ENCODE data around the gene GRIA1.

DNA sequence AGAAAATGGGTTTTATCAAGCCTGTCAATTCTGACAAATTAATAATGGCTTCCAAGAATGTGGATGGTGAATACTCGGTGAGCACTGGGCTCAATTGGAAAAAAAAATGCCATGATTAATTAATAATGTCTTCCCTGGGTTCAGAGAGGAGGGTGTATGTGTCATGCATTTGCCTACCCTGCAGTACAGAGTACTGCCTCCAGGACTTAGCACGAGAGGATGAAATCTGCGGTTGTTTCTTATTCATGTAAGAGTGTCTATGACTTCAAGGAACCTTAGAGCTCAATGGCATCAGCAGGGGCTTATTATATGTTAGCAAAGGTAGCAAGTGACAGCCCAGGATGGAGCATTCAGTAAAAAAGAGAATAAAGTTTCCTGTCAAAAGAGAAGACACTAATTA lies 132.7 kb downstream of the GRIA1 start:
- TF ChIP-seq, protein P1, sequence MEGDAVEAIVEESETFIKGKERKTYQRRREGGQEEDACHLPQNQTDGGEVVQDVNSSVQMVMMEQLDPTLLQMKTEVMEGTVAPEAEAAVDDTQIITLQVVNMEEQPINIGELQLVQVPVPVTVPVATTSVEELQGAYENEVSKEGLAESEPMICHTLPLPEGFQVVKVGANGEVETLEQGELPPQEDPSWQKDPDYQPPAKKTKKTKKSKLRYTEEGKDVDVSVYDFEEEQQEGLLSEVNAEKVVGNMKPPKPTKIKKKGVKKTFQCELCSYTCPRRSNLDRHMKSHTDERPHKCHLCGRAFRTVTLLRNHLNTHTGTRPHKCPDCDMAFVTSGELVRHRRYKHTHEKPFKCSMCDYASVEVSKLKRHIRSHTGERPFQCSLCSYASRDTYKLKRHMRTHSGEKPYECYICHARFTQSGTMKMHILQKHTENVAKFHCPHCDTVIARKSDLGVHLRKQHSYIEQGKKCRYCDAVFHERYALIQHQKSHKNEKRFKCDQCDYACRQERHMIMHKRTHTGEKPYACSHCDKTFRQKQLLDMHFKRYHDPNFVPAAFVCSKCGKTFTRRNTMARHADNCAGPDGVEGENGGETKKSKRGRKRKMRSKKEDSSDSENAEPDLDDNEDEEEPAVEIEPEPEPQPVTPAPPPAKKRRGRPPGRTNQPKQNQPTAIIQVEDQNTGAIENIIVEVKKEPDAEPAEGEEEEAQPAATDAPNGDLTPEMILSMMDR (IDR thresholded peaks at IDR 0.05; ENCODE audit: low read depth, low read length) = no peak
- TF ChIP-seq EZH2phosphoT487 (IDR thresholded peaks at IDR 0.05; ENCODE audit: low read depth) = no peak
